ENCODE measurements around the gene SERPINB3.
A peak's percentile ranks its signal among the peaks of the same experiment; 100 is the strongest.
"Not testable (repeated sequence)": the region's sequence is repeated elsewhere in the genome, so short reads cannot be mapped to it uniquely, and the experiment has no call there.

Gene SERPINB3

GRCh38 chr18:63677500-63678225 lies 16.0 kb upstream of the SERPINB3 start:
- no peak for ATAC-seq
- TF ChIP-seq SNAI2 (CRISPR knock-in tag; IDR thresholded peaks at IDR 0.05): no peak
- no peak for TF ChIP-seq ARNTL (CRISPR knock-in tag; IDR thresholded peaks at IDR 0.05; ENCODE audit: borderline replicate concordance, low read depth)
- no peak for TF ChIP-seq CSRNP3 (CRISPR knock-in tag; IDR thresholded peaks at IDR 0.05)
- no peak for TF ChIP-seq GLIS3 (CRISPR knock-in tag; IDR thresholded peaks at IDR 0.05)
- no peak for TF ChIP-seq ZC3H10 (CRISPR knock-in tag; IDR thresholded peaks at IDR 0.05)
- TF ChIP-seq PATZ1 (CRISPR knock-in tag; IDR thresholded peaks at IDR 0.05; ENCODE audit: borderline replicate concordance): no peak
- no peak for TF ChIP-seq OSR1 (CRISPR knock-in tag; IDR thresholded peaks at IDR 0.05)
- no peak for TF ChIP-seq ESRRG (CRISPR knock-in tag; IDR thresholded peaks at IDR 0.05)
- TF ChIP-seq TOX (CRISPR knock-in tag; IDR thresholded peaks at IDR 0.05; ENCODE audit: borderline replicate concordance): no peak
- TF ChIP-seq ZNF8 (CRISPR knock-in tag; IDR thresholded peaks at IDR 0.05): no peak
- no peak for TF ChIP-seq RARB (CRISPR knock-in tag; IDR thresholded peaks at IDR 0.05)
- no peak for TF ChIP-seq BACH2 (CRISPR knock-in tag; IDR thresholded peaks at IDR 0.05; ENCODE audit: borderline replicate concordance)
- TF ChIP-seq ZFP3 (CRISPR knock-in tag; IDR thresholded peaks at IDR 0.05): no peak
- TF ChIP-seq ZNF70 (CRISPR knock-in tag; IDR thresholded peaks at IDR 0.05): no peak
- TF ChIP-seq ZFP30 (CRISPR knock-in tag; IDR thresholded peaks at IDR 0.05): no peak
- TF ChIP-seq POU6F1 (CRISPR knock-in tag; IDR thresholded peaks at IDR 0.05; ENCODE audit: borderline replicate concordance, low read depth): no peak
- TF ChIP-seq PPARA (CRISPR knock-in tag; IDR thresholded peaks at IDR 0.05; ENCODE audit: borderline replicate concordance): no peak
- TF ChIP-seq TSHZ2 (CRISPR knock-in tag; IDR thresholded peaks at IDR 0.05): no peak

GRCh38 chr18:63676526-63677323 lies 15.0 kb upstream of the SERPINB3 start:
- TF ChIP-seq ZNF8 (CRISPR knock-in tag; IDR thresholded peaks at IDR 0.05) (no peak), ESRRG (CRISPR knock-in tag; IDR thresholded peaks at IDR 0.05) (no peak), ISL1 (CRISPR knock-in tag; IDR thresholded peaks at IDR 0.05) (no peak), TOX (CRISPR knock-in tag; IDR thresholded peaks at IDR 0.05; ENCODE audit: borderline replicate concordance) (no peak), RARB (CRISPR knock-in tag; IDR thresholded peaks at IDR 0.05) (no peak), ARNTL (CRISPR knock-in tag; IDR thresholded peaks at IDR 0.05; ENCODE audit: borderline replicate concordance, low read depth) (no peak), CSDC2 (CRISPR knock-in tag; IDR thresholded peaks at IDR 0.05) (no peak)
- ATAC-seq: peak; percentile 55; the same call in 1 of the 3 replicates

- no peak for TF ChIP-seq SNAI2 (CRISPR knock-in tag; IDR thresholded peaks at IDR 0.05)
- no peak for TF ChIP-seq CSDC2 (CRISPR knock-in tag; IDR thresholded peaks at IDR 0.05)
- TF ChIP-seq ZC3H10 (CRISPR knock-in tag; IDR thresholded peaks at IDR 0.05): no peak
- no peak for TF ChIP-seq OSR1 (CRISPR knock-in tag; IDR thresholded peaks at IDR 0.05)
- TF ChIP-seq ZFP30 (CRISPR knock-in tag; IDR thresholded peaks at IDR 0.05): no peak
- no peak for TF ChIP-seq ARNTL (CRISPR knock-in tag; IDR thresholded peaks at IDR 0.05; ENCODE audit: borderline replicate concordance, low read depth)
- no peak for TF ChIP-seq TSHZ2 (CRISPR knock-in tag; IDR thresholded peaks at IDR 0.05)
- no peak for TF ChIP-seq CREB5 (CRISPR knock-in tag; IDR thresholded peaks at IDR 0.05; ENCODE audit: low read depth)
- no peak for ATAC-seq
Measured at GRCh38 chr18:63664571-63664970, 2.9 kb upstream of the SERPINB3 start.

- ATAC-seq: not testable (repeated sequence)
Measured at GRCh38 chr18:63658920-63659319, 2.8 kb downstream of the SERPINB3 start.

- not testable (repeated sequence) for ATAC-seq
Measured at GRCh38 chr18:63650271-63650670, 11.4 kb downstream of the SERPINB3 start.

Data from SK-N-SH treated with all-trans-retinoic acid at 6 μM for 48 hours (cell line).